OCI-LY7 (cell line): Measurements from ENCODE around the gene HOXB3.

ENCODE experiments used
- CTCF ChIP-seq: fragments of 200-600 bp; sonication (generic); conservative IDR thresholded peaks from 2 replicates; pipeline ENCODE4 v1.5.1; 2014; ENCODE audit warnings: mild to moderate bottlenecking, antibody characterized with exemption, low read length, moderate library complexity, mixed read lengths
- EZH2phosphoT487 ChIP-seq: fragments of 200-600 bp; sonication (generic); IDR thresholded peaks from 2 replicates; pipeline ENCODE4 v1.6.1; 2018; ENCODE audit warnings: low read depth, borderline replicate concordance, mild to moderate bottlenecking, mixed run types, antibody characterized with exemption, low read length, moderate library complexity, mixed read lengths

DNA sequence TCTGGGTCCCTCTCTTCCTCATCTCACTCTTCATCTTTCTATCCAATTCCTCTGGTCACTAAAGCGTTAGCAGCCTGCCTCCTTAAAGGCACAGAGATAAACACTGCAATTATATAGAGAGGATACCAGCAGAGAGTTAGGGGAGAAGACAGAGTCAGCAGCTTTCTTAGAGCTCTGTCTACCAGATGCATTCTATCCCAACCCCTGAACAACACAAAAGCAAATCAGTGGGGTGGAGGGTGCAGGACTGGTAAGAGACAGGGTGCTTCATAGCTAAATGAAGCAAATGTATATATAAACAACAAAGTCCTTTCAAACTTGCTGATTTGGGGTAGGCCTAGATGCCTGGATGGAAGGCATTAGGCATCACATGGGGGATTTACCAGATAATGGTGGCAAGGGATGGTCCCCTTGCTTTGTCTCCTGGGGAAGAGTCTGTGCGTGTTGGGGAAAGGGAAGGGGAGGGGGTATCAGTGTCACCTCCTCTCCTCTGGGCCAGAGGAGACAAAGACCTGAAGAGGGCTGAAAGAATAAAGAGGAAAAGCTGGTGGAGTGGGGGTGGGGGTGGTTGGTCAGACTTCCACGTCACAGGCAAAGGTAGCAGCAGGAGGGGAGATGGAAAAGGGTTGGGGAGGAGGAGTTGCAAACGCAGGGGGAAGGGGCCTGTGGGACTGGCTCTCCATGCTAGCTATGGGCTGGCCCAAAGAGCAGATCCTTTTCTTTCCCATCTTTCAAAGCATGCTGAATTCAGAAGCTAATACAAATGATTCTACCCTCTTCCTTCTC, 23.9 kb downstream of the HOXB3 start:
- no peak for TF ChIP-seq CTCF
- no peak for TF ChIP-seq EZH2phosphoT487
